ENCODE measurements around the gene SPRED2. TPM values are rescaled to one million over a fixed set of nuclear protein-coding genes. Genes with fewer than 3 reads are reported as not detected.

The SPRED2 gene
- total RNA-seq, 1 donor from 2014 or later, result 2.2 TPM

DNA sequence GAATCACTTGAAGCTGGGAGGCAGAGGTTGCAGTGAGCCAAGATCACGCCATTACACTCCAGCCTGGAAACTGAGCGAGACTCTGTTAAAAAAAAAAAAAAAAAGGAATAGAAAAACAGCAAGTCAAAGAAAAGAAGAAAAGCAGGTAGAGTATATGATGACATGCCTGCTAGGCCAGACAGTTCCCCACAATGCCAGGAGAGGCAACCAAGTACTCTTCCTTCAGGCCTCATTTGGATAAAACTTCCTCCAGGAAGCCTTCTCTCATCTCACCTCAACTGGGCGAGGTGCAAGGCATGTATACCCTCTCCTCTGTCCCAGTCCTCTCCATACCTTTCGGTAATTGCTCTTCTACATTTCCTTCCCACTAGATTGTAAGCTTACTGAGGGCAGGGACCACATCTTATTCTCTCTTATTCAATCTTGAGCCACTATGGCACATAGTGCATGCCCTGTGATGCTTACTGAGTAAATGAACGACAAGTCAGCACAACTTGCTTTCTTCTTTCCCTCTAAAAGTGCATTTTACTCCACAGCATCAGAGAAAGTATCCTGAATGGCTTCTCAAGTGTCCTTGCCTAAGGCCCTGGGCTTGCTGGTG, 10.1 kb upstream of the SPRED2 start:
- no peak for DNase-seq (ENCODE audit: low read depth, low spot score)

DNA sequence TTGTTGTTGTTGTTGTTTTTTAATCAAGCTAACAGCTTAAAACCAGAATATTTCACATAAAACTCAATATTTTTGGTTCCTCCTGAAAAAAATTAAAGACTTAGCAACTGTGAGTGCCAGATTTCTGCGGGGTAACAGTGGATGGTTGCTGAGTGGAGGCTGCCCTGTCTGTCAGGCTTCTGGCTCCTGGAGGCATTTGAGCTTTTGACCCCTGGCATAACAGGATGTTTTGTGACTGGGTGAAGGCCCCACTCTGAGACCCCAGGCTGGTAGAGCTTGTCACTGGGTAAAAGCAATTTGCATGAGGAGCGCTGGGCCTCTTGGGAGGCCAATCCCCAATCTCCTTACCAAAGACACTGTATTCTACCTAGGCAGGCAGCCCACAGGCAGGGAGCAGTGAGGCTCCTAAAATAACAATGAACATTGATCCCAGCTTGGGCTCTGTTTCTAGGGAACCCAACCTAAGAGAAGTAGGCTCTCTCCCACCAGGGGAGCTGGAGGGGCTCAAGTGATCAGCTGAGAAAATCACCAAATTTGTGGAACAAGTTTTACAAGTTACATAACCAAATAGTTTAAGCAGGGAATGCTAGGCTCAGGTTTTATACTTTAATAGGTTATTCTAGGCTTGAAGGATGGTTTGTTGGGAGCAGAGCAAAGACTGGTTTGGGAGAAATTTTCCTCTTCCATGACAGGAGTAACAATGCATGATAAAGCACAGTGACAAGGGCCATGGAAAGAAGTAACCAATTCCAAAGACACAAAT, 5.9 kb upstream of the SPRED2 start:
- no peak for DNase-seq (ENCODE audit: low read depth, low spot score)

GRCh38 chr2:65437392-65438135, 5.2 kb upstream of the SPRED2 start:
- DNase-seq (ENCODE audit: low read depth, low spot score), result no peak

DNA sequence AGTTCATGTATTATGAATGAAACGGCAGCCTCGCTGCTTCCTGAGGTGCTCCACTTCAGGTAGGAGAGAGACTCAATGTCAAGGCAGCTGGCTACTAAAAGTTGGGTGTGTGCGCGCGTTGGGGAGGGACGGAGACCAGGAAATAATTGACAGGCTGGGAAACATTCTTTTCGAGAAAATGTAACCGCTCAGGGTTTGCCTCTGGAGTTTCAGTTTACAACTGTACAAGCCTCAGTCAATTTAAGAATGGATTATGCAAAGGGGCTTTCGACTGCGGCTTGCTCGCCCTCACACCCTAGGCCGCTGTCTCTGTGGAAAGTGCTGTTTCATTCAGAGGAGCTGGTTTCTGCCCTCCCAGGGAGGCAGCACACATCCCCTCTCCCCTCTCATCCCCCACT, 4.4 kb upstream of the SPRED2 start:
- no peak for DNase-seq (ENCODE audit: low read depth, low spot score)

GRCh38 chr2:65436169-65436823, 3.9 kb upstream of the SPRED2 start:
- no peak for DNase-seq (ENCODE audit: low read depth, low spot score)

DNA sequence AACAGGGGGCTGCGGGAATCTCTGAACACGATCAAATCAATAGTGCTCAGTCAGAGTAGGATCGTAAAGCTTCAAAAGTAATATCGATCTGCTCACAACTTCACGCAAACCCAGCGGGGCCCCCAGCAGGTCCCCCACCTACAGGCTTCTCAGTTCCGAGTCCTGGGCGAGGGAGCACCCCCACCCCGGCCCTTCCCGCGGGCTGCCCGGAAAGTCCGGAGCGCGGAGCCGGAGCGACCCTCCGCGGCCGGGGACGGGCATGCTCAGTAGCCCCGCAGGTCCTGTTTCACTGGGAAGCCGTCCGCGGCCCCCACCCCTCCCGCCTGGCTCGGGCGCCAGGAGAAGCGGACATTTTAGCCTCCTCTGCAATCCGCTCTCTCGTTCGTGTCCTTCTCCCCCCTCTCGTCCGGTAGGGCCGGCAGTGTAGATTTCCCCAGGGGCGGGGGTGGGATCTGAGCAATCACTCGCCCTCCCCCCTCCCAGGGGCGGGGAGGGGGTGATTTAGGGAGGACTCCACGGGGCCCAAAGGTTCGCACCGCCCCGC, 3.3 kb upstream of the SPRED2 start:
- no peak for DNase-seq (ENCODE audit: low read depth, low spot score)

DNA sequence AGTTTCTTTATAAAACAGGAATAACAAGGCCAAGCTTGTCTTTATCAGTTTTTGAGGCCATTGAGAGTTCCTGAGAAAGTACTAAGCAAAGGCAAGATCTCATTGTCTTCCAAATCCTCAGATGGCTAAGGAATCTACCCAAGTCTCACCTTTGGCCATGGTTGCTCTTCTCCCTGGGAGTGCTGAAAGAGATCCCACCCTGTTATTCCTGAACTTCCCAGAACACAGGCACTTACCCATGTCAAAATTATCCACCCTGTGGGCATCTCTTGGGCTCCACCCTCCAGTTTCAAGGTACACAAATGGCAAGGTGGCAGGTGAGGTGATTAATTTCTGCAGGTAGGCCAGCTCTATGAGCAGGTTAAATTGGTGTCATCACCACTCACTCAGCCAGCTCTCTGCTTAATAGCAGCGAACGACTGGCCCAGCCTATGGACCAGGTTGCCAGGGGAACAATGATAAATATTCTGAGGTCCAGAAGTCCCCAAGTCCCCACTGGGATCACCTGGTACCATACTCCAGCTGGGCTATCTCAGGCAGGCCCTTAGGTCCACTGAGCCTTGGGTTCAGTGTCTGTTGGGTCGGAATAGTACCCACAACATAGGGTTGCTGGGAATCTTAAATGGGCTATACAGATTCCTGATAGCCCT, 2.3 kb upstream of the SPRED2 start:
- no peak for DNase-seq (ENCODE audit: low read depth, low spot score)

GRCh38 chr2:65431421-65432226, 775 bp downstream of the SPRED2 start:
- DNase-seq (ENCODE audit: low read depth, low spot score), result no peak

- DNase-seq (ENCODE audit: low read depth, low spot score), result no peak
These were observed 1.6 kb downstream of the SPRED2 start for GRCh38 chr2:65430603-65431420.

- no peak for DNase-seq (ENCODE audit: low read depth, low spot score)
These were observed 2.4 kb downstream of the SPRED2 start for GRCh38 chr2:65429786-65430602.

DNA sequence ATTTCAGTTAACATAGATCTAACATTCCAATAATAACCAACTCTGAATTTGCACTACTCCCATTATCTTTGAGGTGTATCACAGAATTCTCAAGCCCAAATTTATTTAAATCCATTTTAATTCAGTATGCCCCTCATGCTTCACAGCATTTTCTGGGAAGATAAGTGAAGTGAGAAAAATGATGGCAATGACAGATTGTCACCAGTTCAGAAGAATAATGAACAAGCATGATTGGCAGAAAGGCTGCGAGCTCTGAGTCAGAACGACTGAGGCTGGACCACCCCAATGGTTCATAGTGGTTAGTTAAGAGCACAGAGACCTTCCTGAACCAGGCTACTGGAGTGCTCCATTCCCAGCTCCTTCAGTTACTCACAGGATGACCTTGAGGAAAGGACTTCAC, 4.9 kb downstream of the SPRED2 start:
- DNase-seq (ENCODE audit: low read depth, low spot score), result no peak

DNA sequence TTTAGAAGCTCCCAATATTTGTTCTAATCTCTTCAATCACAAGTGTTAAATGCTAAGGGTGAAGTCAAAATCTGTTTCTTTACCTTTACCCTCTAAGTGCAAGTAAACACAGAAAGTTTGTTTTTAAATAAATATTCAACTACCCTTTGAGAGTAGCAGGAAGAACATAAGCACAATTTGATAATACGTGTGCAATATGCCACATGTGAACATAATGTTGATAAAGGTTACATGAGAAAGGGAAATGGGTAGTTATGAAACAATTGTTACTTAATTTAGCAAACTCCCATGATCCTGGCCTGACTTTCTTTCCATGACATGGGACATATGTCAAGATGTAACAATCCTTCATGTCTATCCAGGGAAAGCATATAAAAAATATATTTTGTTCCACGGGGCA, 7.1 kb downstream of the SPRED2 start:
- no peak for DNase-seq (ENCODE audit: low read depth, low spot score)

GRCh38 chr2:65424391-65424790, 8.0 kb downstream of the SPRED2 start:
- no peak for DNase-seq (ENCODE audit: low read depth, low spot score)

DNA sequence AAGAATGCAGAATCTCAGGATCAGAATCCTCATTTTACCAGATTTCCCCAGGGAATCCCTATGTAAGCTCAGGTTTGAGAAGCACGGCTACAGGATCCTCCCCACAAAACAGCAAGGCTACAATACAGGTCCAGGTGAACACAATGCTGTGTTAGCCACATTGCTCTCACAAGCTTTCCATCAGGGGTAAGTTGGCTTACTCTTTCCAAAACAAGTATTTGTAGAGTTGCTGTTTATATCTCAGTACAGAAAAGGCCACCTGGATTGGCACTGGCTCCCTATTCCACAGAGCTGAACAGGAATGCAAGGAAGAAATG, 11.0 kb downstream of the SPRED2 start:
- no peak for DNase-seq (ENCODE audit: low read depth, low spot score)

GRCh38 chr2:65420712-65421431, 11.5 kb downstream of the SPRED2 start:
- DNase-seq (ENCODE audit: low read depth, low spot score), result peak; percentile 65

DNA sequence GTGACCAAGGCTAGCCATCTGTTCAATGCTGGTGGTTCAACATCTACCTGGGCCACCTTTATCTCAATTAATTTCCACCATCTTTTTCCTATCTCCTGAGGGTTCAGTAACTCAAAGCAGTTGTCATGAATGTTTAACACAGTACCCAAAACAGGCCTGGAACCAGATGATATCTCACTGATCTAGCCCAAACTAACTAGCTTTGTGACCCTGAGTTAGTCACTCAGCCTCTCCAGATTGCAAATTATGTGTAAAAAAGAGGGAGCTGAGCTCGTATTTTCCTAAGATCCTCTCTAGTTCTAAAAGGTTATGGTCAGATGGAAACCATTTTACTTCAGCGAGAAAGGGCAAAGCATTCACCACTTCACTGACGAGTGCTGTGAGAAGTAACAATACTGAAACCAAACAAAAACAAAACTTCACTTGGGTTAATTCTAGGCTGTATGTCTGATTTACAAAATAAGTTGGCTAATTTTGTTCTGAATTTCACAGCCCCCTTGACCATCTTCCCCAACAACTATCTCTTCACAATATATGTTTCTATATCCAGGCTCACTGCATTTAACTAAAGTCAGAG, 14.8 kb downstream of the SPRED2 start:
- no peak for DNase-seq (ENCODE audit: low read depth, low spot score)

DNA sequence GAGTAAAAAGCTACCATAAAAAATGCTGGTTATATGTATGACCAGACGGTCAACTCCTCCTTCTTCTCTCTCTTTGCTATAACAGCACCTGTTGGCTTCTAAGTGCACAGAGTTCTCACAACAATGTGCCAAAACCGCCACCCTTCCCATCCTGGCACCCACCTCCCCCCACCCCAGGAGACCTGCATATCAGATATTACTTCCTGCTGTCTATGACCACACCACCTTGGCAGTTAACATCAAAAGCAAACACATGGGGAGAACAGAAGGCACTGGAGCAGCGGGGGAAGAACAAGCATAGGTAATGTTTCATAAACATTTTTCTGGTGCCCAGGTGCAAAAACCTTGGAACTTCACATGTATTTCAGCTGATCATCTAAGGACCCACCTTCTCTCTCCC, 15.5 kb downstream of the SPRED2 start:
- DNase-seq (ENCODE audit: low read depth, low spot score), result no peak

GRCh38 chr2:65416321-65416720, 16.1 kb downstream of the SPRED2 start:
- no peak for DNase-seq (ENCODE audit: low read depth, low spot score)
